Measurements from ENCODE around the gene TSC22D1. TPM values are rescaled to one million over a fixed set of nuclear protein-coding genes. Genes with fewer than 3 reads are reported as not detected.

Gene TSC22D1
- total and polyA plus RNA-seq, 7 donors, result 34.5 to 203 (median 121) TPM

Other genes with a start within 250 kb of the TSC22D1 start
- gene SERP2, start 202.5 kb downstream of the TSC22D1 start, total RNA-seq, result 1 to 10 TPM in 2 of 4 donors, under 1 TPM in 2; 0.57 to 1.2 (median 0.95) TPM
- 1 to 10 TPM in 2 of 3 donors, under 1 TPM in 1; 0.82 to 1.8 (median 1.4) TPM for gene SERP2, start 202.5 kb downstream of the TSC22D1 start, polyA plus RNA-seq

Data from psoas muscle (tissue), 7 donors.